GM12878 (cell line): ENCODE results near the gene MYO7A. TPM values are rescaled to one million over a fixed set of nuclear protein-coding genes. Genes with fewer than 3 reads are reported as not detected.

Experiments
- ATAC-seq: fragments of 200-7000 bp; cut with Tn5 transposase; 3 replicates; pipeline ENCODE4 v1.9.1; 2020; ENCODE audit warnings: mild to moderate bottlenecking, moderate library complexity
- BruUV-seq: library from RNA; stranded (reverse); fragments of 400-500 nt; replicated peaks from 2 replicates; lab custom pipeline; 2021; lab: Mats Ljungman, UMichigan
- CTCF ChIA-PET: fragments of 300-600 bp; sonication (Branson Sonifier 250); formaldehyde crosslinking; extraction: SDS; loops from one replicate; lab custom pipeline; 2021; ENCODE audit warnings: inconsistent platforms; lab: Yijun Ruan, JAX
- POLR2A ChIA-PET: fragments of 350-600 bp; formaldehyde crosslinking; extraction: SDS; loops from one replicate; lab custom pipeline; 2021; ENCODE audit warnings: inconsistent platforms; lab: Charles Lee
- RAD21 ChIA-PET: fragments of 300-600 bp; sonication (Branson Sonifier 250); formaldehyde crosslinking; loops from one replicate; lab custom pipeline; 2023; ENCODE audit warnings: antibody characterized with exemption; ENCODE audit not compliant: unreplicated experiment; lab: Charles Lee
- SMC1A ChIA-PET: fragments of 300-600 bp; sonication (Branson Sonifier 250); formaldehyde crosslinking; loops from one replicate; lab custom pipeline; 2023; ENCODE audit not compliant: unreplicated experiment, uncharacterized antibody; lab: Charles Lee
- DNase-seq: peaks from one replicate; pipeline ENCODE4 v3.0.0-alpha.2; 2011; ENCODE audit warnings: low read depth, low spot score
- FAIRE-seq: peaks from 3 replicates; lab custom pipeline; 2011; peaks lifted over from hg19 to GRCh38; lab: Jason Lieb, UNC
- H2AFZ ChIP-seq: 2 replicates; pipeline ENCODE4 v1.6.0; 2011; ENCODE audit warnings: low read depth, low read length, control low read depth; ENCODE audit not compliant: control insufficient read depth
- H3K27ac ChIP-seq: 2 replicates; pipeline ENCODE4 v1.5.1; 2011; ENCODE audit warnings: control low read depth; ENCODE audit not compliant: control insufficient read depth, insufficient read depth
- H3K27me3 ChIP-seq, 2 experiments: replicated peaks in 1 of 2; 2 replicates each; pipeline versions ENCODE4 v1.6.0 to v1.6.1; 2011; ENCODE audit warnings: low read length in 1 of 2; ENCODE audit not compliant: control insufficient read depth in 2 of 2, insufficient read depth in 2 of 2
- H3K36me3 ChIP-seq, 2 experiments: 2 replicates each; pipeline ENCODE4 v1.5.1; 2011; ENCODE audit warnings: low read length in 1 of 2; ENCODE audit not compliant: control insufficient read depth in 2 of 2, insufficient read depth in 2 of 2
- H3K4me1 ChIP-seq: 2 replicates; pipeline ENCODE4 v1.6.1; 2011; ENCODE audit warnings: mild to moderate bottlenecking, low read length, moderate library complexity, mixed read lengths; ENCODE audit not compliant: control insufficient read depth, insufficient read depth
- H3K4me2 ChIP-seq: 2 replicates; pipeline ENCODE4 v1.6.0; 2011; ENCODE audit warnings: control low read depth; ENCODE audit not compliant: control insufficient read depth, insufficient read depth
- H3K4me3 ChIP-seq: fragments of 200-600 bp; sonication (generic); 2 replicates; pipeline ENCODE4 v1.5.1; 2016
- H3K79me2 ChIP-seq: 2 replicates; pipeline ENCODE4 v1.6.0; 2011; ENCODE audit warnings: low read length; ENCODE audit not compliant: control insufficient read depth, insufficient read depth
- H3K9ac ChIP-seq: 2 replicates; pipeline ENCODE4 v1.8.0; 2011; ENCODE audit warnings: low read length, control low read depth, mixed read lengths; ENCODE audit not compliant: control insufficient read depth, insufficient read depth
- H3K9me3 ChIP-seq: replicated peaks from 3 replicates; pipeline ENCODE4 v1.5.1; 2011; ENCODE audit warnings: mild to moderate bottlenecking, low read length; ENCODE audit not compliant: control insufficient read depth, insufficient read depth
- H4K20me1 ChIP-seq: 2 replicates; pipeline ENCODE4 v1.6.0; 2011; ENCODE audit not compliant: control insufficient read depth, insufficient read depth
- ATF3 ChIP-seq: IDR thresholded peaks from 2 replicates; pipeline ENCODE4 v1.6.1; 2011; ENCODE audit warnings: low read depth, mild to moderate bottlenecking, low read length, moderate library complexity, borderline replicate concordance; ENCODE audit errors: extremely low read depth
- BMI1 ChIP-seq: fragments of 450-650 bp; IDR thresholded peaks from 2 replicates; pipeline ENCODE4 v1.6.1; 2016; ENCODE audit warnings: mild to moderate bottlenecking, moderate library complexity, borderline replicate concordance
- HDAC2 ChIP-seq: fragments of 200-600 bp; sonication (generic); IDR thresholded peaks from 2 replicates; pipeline ENCODE4 v1.6.1; 2017
- IKZF1 ChIP-seq: fragments of 450-650 bp; conservative IDR thresholded peaks from 2 replicates; pipeline ENCODE4 v1.6.1; 2017; ENCODE audit warnings: antibody characterized with exemption, mild to moderate bottlenecking
- KAT2A ChIP-seq: conservative IDR thresholded peaks from 2 replicates; pipeline ENCODE4 v1.6.1; 2011; ENCODE audit warnings: low read depth, low read length; ENCODE audit not compliant: control insufficient read depth
- NR2C1 ChIP-seq: fragments of 450-650 bp; IDR thresholded peaks from 2 replicates; pipeline ENCODE4 v1.6.1; 2017; ENCODE audit warnings: antibody characterized with exemption, mild to moderate bottlenecking, moderate library complexity
- POLR2AphosphoS2 ChIP-seq: IDR thresholded peaks from 2 replicates; pipeline ENCODE4 v1.6.1; 2011; ENCODE audit warnings: low read depth, mild to moderate bottlenecking, low read length, improper control_type of control experiment, moderate library complexity
- RAD51 ChIP-seq: fragments of 450-650 bp; IDR thresholded peaks from 2 replicates; pipeline ENCODE4 v1.6.1; 2016; ENCODE audit warnings: moderate library complexity, mild to moderate bottlenecking, inconsistent platforms
- RELB ChIP-seq: fragments of 450-650 bp; IDR thresholded peaks from 2 replicates; pipeline ENCODE4 v1.6.1; 2017; ENCODE audit warnings: low read depth, mild to moderate bottlenecking, moderate library complexity
- SRF ChIP-seq, 2 experiments: IDR thresholded peaks; 2 replicates each; pipeline ENCODE4 v1.6.1; 2011; ENCODE audit warnings: low read depth in 2 of 2, low read length in 2 of 2, mild to moderate bottlenecking in 1 of 2, moderate library complexity in 1 of 2
- SUZ12 ChIP-seq: fragments of 200-600 bp; sonication (generic); IDR thresholded peaks from one replicate; pipeline ENCODE4 v1.6.1; 2018; ENCODE audit warnings: antibody characterized with exemption, mild to moderate bottlenecking; ENCODE audit not compliant: unreplicated experiment
- WRNIP1 ChIP-seq: IDR thresholded peaks from 2 replicates; pipeline ENCODE4 v1.6.1; 2011; ENCODE audit warnings: low read depth, low read length, improper control_type of control experiment, borderline replicate concordance
- WGBS: methylation state at CpG from one replicate; pipeline ENCODE4 v1.1.6; 2016; ENCODE audit warnings: low lambda C conversion rate; ENCODE audit not compliant: insufficient replicate concordance, insufficient coverage; ENCODE audit errors: missing lambda C conversion rate; 5-methylcytosine and 5-hydroxymethylcytosine counted together
- in situ Hi-C: fragments of 300-500 bp; cut with MboI; formaldehyde crosslinking; loops from 9 replicates; pipeline ENCODE4 v1.14.3; 2018; ENCODE audit warnings: mixed read lengths
- intact Hi-C: fragments of 100-400 bp; cut with micrococcal nuclease; formaldehyde crosslinking; loops from one replicate; pipeline ENCODE4 v1.14.2; 2022; ENCODE audit not compliant: unreplicated experiment
- polyA plus RNA-seq, 11 experiments: library from polyadenylated mRNA; depleted of rRNA in 4 of 11; unstranded in 6 of 11; stranded (reverse) in 5 of 11; fragments of >200 nt; fragmentation: Nextera tagmentation in 4 of 11; fragmentation: Illumina TruSeq in 1 of 11; extraction: Ambion mirVana in 4 of 11; extraction: Trizol in 1 of 11; gene quantifications; 1 replicate in 1 of 11; 2 replicates in 10 of 11; pipeline versions ENCODE4 v1.2.1 to v1.2.3, GENCODE V29; 2011 to 2016; ENCODE audit warnings: inconsistent platforms in 2 of 11, missing spikeins in 2 of 11, low read depth in 1 of 11
- total RNA-seq, 4 experiments: library from RNA; depleted of rRNA in 3 of 4; stranded (reverse); fragments of >200 nt in 3 of 4; fragmentation: Illumina TruSeq in 1 of 4; extraction: Trizol in 1 of 4; gene quantifications; 2 replicates each; pipeline versions ENCODE4 v1.2.1 to v1.2.3, GENCODE V29; 2013 to 2021
- TF ChIP-seq, protein P1 (sequence below): fragments of 450-650 bp; formaldehyde crosslinking; IDR thresholded peaks from 2 replicates; pipeline ENCODE4 v1.4.0; 2020; ENCODE audit warnings: mild to moderate bottlenecking, moderate library complexity
- TF ChIP-seq, protein P2 (sequence below): fragments of 450-650 bp; IDR thresholded peaks from 2 replicates; pipeline ENCODE4 v1.6.1; 2017; ENCODE audit warnings: antibody characterized with exemption, mild to moderate bottlenecking, moderate library complexity

MYO7A gene
- total and polyA plus RNA-seq, 10 of the 15 experiments (the other 5 are each of a cell fraction or from before 2014, with no cell fraction given), result 0.01 to 0.21 (median 0.04) TPM; not detected in 6

DNA sequence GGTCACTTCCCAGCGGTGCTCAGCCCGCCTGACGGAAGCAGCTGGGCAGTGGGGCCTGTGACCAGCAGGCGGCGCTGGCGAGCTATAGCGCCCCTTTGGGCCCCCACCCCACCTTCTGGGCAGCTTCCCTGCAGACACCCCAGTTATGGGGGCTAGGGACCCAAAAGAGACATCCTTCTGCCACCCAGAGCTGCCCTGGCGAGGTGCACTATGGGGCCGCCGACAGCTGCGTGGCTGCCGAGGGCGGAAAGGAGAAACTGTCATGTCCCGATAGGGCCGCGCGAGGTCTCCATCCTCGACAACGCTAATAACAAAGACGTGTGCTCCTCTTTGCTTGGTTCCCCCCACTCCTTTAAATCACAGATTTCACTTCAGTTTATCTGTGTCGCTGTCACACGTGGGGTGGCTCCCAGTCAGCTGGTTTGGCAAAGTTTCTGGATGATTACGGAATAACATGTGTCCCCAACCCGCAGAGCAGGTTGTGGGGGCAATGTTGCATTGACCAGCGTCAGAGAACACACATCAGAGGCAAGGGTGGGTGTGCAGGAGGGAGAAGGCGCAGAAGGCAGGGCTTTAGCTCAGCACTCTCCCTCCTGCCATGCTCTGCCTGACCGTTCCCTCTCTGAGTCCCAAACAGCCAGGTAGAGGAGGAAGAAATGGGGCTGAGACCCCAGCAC lies 673 bp upstream of the MYO7A start:
- 1% methylated on average over 27 of the region's 27 CpGs for WGBS
- Histone ChIP-seq H2AFZ (peak overlapping the region; percentile 52), H3K4me2 (peak overlapping the region; percentile 71), H3K36me3 (no peaks in the 10 kb centered on the region), H3K9me3 (no peaks in the 10 kb centered on the region), H3K79me2 (no peaks in the 10 kb centered on the region), H3K27me3 (peaks cover 0 to 3% of the 10 kb centered on the region in 2 experiments; a peak in 2 of 4 replicates), H3K4me3 (no peak overlapping the region), H3K9ac (no peak overlapping the region), H3K4me1 (0 out of 2 replicates have a peak, but pooled peaks cover 3% of the 10 kb centered on the region), H4K20me1 (no peaks in the 10 kb centered on the region), H3K27ac (no peak overlapping the region)
- ChIA-PET POLR2A (interaction anchor here (0.6 kb wide), 1 partner anchor 419 kb away, joined by 4 read pairs; no protein-coding TSS in a partner anchor), RAD21 (interaction anchor here (0.8 to 1.9 kb wide), 6 partner anchors 20 to 430 kb away, joined by 3 to 13 read pairs (median 4); no protein-coding TSS in a partner anchor), CTCF (interaction anchor here (0.6 to 3.6 kb wide), 29 partner anchors 10 to 721 kb away, joined by 3 to 50 read pairs (median 4); no protein-coding TSS in a partner anchor), SMC1A (interaction anchor here (0.6 to 2.3 kb wide), 8 partner anchors 10 to 492 kb away, joined by 3 to 20 read pairs (median 4); no protein-coding TSS in a partner anchor)
- in situ Hi-C loops (no loop called here), intact Hi-C loops (loop anchor here (1.0 to 5.0 kb wide), 3 partner anchors 61 to 492 kb away; no protein-coding TSS in a partner anchor)
- no TSS peak for BruUV-seq
- ATAC-seq, result peak; percentile 88
- peak; percentile 35 for FAIRE-seq
- no peak for DNase-seq
- TF ChIP-seq HDAC2, result no peak
- no peak for TF ChIP-seq ATF3
- TF ChIP-seq WRNIP1, result no peak
- no peak for TF ChIP-seq SRF (IDR thresholded peaks at IDR 0.05; ENCODE audit: low read depth in 2 of 2, low read length in 2 of 2)
- TF ChIP-seq, protein P1, sequence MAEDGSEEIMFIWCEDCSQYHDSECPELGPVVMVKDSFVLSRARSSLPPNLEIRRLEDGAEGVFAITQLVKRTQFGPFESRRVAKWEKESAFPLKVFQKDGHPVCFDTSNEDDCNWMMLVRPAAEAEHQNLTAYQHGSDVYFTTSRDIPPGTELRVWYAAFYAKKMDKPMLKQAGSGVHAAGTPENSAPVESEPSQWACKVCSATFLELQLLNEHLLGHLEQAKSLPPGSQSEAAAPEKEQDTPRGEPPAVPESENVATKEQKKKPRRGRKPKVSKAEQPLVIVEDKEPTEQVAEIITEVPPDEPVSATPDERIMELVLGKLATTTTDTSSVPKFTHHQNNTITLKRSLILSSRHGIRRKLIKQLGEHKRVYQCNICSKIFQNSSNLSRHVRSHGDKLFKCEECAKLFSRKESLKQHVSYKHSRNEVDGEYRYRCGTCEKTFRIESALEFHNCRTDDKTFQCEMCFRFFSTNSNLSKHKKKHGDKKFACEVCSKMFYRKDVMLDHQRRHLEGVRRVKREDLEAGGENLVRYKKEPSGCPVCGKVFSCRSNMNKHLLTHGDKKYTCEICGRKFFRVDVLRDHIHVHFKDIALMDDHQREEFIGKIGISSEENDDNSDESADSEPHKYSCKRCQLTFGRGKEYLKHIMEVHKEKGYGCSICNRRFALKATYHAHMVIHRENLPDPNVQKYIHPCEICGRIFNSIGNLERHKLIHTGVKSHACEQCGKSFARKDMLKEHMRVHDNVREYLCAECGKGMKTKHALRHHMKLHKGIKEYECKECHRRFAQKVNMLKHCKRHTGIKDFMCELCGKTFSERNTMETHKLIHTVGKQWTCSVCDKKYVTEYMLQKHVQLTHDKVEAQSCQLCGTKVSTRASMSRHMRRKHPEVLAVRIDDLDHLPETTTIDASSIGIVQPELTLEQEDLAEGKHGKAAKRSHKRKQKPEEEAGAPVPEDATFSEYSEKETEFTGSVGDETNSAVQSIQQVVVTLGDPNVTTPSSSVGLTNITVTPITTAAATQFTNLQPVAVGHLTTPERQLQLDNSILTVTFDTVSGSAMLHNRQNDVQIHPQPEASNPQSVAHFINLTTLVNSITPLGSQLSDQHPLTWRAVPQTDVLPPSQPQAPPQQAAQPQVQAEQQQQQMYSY (CRISPR knock-in tag), result no peak
- no peak for TF ChIP-seq RELB
- TF ChIP-seq SUZ12, result no peak
- TF ChIP-seq BMI1, result no peak
- TF ChIP-seq RAD51, result no peak
- no peak for TF ChIP-seq POLR2AphosphoS2
- no peak for TF ChIP-seq IKZF1
- TF ChIP-seq, protein P2, sequence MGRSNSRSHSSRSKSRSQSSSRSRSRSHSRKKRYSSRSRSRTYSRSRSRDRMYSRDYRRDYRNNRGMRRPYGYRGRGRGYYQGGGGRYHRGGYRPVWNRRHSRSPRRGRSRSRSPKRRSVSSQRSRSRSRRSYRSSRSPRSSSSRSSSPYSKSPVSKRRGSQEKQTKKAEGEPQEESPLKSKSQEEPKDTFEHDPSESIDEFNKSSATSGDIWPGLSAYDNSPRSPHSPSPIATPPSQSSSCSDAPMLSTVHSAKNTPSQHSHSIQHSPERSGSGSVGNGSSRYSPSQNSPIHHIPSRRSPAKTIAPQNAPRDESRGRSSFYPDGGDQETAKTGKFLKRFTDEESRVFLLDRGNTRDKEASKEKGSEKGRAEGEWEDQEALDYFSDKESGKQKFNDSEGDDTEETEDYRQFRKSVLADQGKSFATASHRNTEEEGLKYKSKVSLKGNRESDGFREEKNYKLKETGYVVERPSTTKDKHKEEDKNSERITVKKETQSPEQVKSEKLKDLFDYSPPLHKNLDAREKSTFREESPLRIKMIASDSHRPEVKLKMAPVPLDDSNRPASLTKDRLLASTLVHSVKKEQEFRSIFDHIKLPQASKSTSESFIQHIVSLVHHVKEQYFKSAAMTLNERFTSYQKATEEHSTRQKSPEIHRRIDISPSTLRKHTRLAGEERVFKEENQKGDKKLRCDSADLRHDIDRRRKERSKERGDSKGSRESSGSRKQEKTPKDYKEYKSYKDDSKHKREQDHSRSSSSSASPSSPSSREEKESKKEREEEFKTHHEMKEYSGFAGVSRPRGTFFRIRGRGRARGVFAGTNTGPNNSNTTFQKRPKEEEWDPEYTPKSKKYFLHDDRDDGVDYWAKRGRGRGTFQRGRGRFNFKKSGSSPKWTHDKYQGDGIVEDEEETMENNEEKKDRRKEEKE, result no peak
- no peak for TF ChIP-seq NR2C1
- no peak for TF ChIP-seq KAT2A
